Activated CD4-positive, alpha-beta T cell treated with anti-CD3 and anti-CD28 coated beads for 36 hours (primary cell): ENCODE results near the gene HS6ST3. TPM values are rescaled to one million over a fixed set of nuclear protein-coding genes. Genes with fewer than 3 reads are reported as not detected.
"Not testable (repeated sequence)": the region's sequence is repeated elsewhere in the genome, so short reads cannot be mapped to it uniquely, and the experiment has no call there.

Experiments
- ATAC-seq: fragments of 200-7000 bp; cut with Tn5 transposase; one replicate; pipeline ENCODE4 v1.10.0; 2021; ENCODE audit warnings: mild to moderate bottlenecking, moderate library complexity
- CTCF ChIA-PET: fragments of 350-600 bp; sonication (Branson Sonifier 250); formaldehyde crosslinking; loops from one replicate; lab custom pipeline; 2021; ENCODE audit warnings: antibody characterized with exemption; lab: Charles Lee
- POLR2A ChIA-PET: fragments of 350-600 bp; sonication (Branson Sonifier 250); formaldehyde crosslinking; loops from one replicate; lab custom pipeline; 2021; ENCODE audit warnings: antibody characterized with exemption, inconsistent platforms; lab: Charles Lee
- DNase-seq: peaks from one replicate; pipeline ENCODE4 v3.0.0-alpha.2; 2020
- H3K27ac Mint-ChIP-seq: one replicate; pipeline ENCODE4 v1.8.0; 2021; ENCODE audit warnings: mixed read lengths
- H3K27me3 Mint-ChIP-seq: one replicate; pipeline ENCODE4 v1.8.0; 2021; ENCODE audit warnings: mixed read lengths
- H3K36me3 Mint-ChIP-seq: one replicate; pipeline ENCODE4 v1.8.0; 2021; ENCODE audit warnings: low read depth, mixed read lengths
- H3K4me1 Mint-ChIP-seq: one replicate; pipeline ENCODE4 v1.8.0; 2021; ENCODE audit warnings: mixed read lengths
- H3K4me3 Mint-ChIP-seq: one replicate; pipeline ENCODE4 v1.8.0; 2021; ENCODE audit warnings: mild to moderate bottlenecking, moderate library complexity, mixed read lengths
- H3K9me3 Mint-ChIP-seq: one replicate; pipeline ENCODE4 v1.8.0; 2021; ENCODE audit warnings: low read depth, mixed read lengths
- intact Hi-C, 2 experiments: fragments of 100-400 bp; cut with DNase I in 1 of 2; cut with micrococcal nuclease in 1 of 2; formaldehyde crosslinking; loops; one replicate each; pipeline versions ENCODE4 v1.14.2 to v1.15.1; 2022 to 2024; cut with DNase I, micrococcal nuclease
- total RNA-seq, 2 experiments: library from RNA; stranded (reverse); gene quantifications; one replicate each; pipeline ENCODE4 v1.2.3, GENCODE V29; 2021

The HS6ST3 gene
- total RNA-seq, 2 experiments from 2014 or later: not detected

- ATAC-seq (no peak), DNase-seq (no peak)
- ChIA-PET CTCF (no interaction called here), POLR2A (no interaction called here)
- intact Hi-C loops: no loop called here
- Mint-ChIP-seq H3K4me3 (no peak overlapping the region), H3K4me1 (no peaks in the 10 kb centered on the region), H3K27me3 (peaks cover 2% of the 10 kb centered on the region), H3K36me3 (no peaks in the 10 kb centered on the region), H3K27ac (no peak overlapping the region), H3K9me3 (no peaks in the 10 kb centered on the region)
These were observed 10.7 kb downstream of the HS6ST3 start for GRCh38 chr13:96100457-96101220.

GRCh38 chr13:96104516-96104915 is 14.6 kb downstream of the HS6ST3 start:
- intact Hi-C loops: no loop called here
- CTCF ChIA-PET: no interaction called here
- H3K36me3 Mint-ChIP-seq: no peaks in the 10 kb centered on the region
- ATAC-seq: no peak
- H3K27me3 Mint-ChIP-seq: peaks cover 2% of the 10 kb centered on the region
- H3K4me3 Mint-ChIP-seq: no peak overlapping the region
- H3K9me3 Mint-ChIP-seq: peaks cover 20% of the 10 kb centered on the region
- POLR2A ChIA-PET: no interaction called here
- no peak overlapping the region for H3K27ac Mint-ChIP-seq
- no peak for DNase-seq
- no peaks in the 10 kb centered on the region for H3K4me1 Mint-ChIP-seq

- CTCF ChIA-PET, H3K27me3 Mint-ChIP-seq, H3K27ac Mint-ChIP-seq, H3K36me3 Mint-ChIP-seq, H3K4me1 Mint-ChIP-seq, intact Hi-C loops, POLR2A ChIA-PET, H3K4me3 Mint-ChIP-seq, DNase-seq, ATAC-seq: not testable (repeated sequence)
- peaks cover 21% of the 10 kb centered on the region for H3K9me3 Mint-ChIP-seq
These were observed 18.2 kb downstream of the HS6ST3 start for GRCh38 chr13:96108072-96108471.

GRCh38 chr13:96109125-96109524 is 19.2 kb downstream of the HS6ST3 start:
- Mint-ChIP-seq H3K4me1 (no peaks in the 10 kb centered on the region), H3K36me3 (no peaks in the 10 kb centered on the region), H3K9me3 (peaks cover 21% of the 10 kb centered on the region), H3K27me3 (no peaks in the 10 kb centered on the region), H3K4me3 (no peak overlapping the region), H3K27ac (no peak overlapping the region)
- ChIA-PET POLR2A (no interaction called here), CTCF (no interaction called here)
- intact Hi-C loops: no loop called here
- DNase-seq (no peak), ATAC-seq (no peak)

GRCh38 chr13:96112936-96113335 is 23.0 kb downstream of the HS6ST3 start:
- no peak overlapping the region for H3K27ac Mint-ChIP-seq
- H3K4me3 Mint-ChIP-seq: no peak overlapping the region
- no peaks in the 10 kb centered on the region for H3K27me3 Mint-ChIP-seq
- intact Hi-C loops: no loop called here
- no peaks in the 10 kb centered on the region for H3K36me3 Mint-ChIP-seq
- ATAC-seq: no peak
- POLR2A ChIA-PET: no interaction called here
- CTCF ChIA-PET: interaction anchor here (0.5 to 0.6 kb wide), 2 partner anchors 489 to 845 kb away, joined by 3 read pairs; no protein-coding TSS in a partner anchor
- peaks cover 10% of the 10 kb centered on the region for H3K9me3 Mint-ChIP-seq
- DNase-seq: no peak
- no peaks in the 10 kb centered on the region for H3K4me1 Mint-ChIP-seq

- H3K27me3 Mint-ChIP-seq, H3K4me1 Mint-ChIP-seq, H3K27ac Mint-ChIP-seq, H3K36me3 Mint-ChIP-seq, H3K9me3 Mint-ChIP-seq, intact Hi-C loops, DNase-seq, H3K4me3 Mint-ChIP-seq, ATAC-seq, POLR2A ChIA-PET: not testable (repeated sequence)
- CTCF ChIA-PET: interaction anchor here (2.2 kb wide), 1 partner anchor 198 kb away, joined by 4 read pairs; no protein-coding TSS in a partner anchor
These were observed 25.5 kb downstream of the HS6ST3 start for GRCh38 chr13:96115368-96115767.

GRCh38 chr13:96119921-96120320 is 30.0 kb downstream of the HS6ST3 start:
- ChIA-PET CTCF (no interaction called here), POLR2A (no interaction called here)
- no peaks in the 10 kb centered on the region for H3K4me1 Mint-ChIP-seq
- no peaks in the 10 kb centered on the region for H3K36me3 Mint-ChIP-seq
- H3K27ac Mint-ChIP-seq: no peak overlapping the region
- H3K27me3 Mint-ChIP-seq: no peaks in the 10 kb centered on the region
- intact Hi-C loops: no loop called here
- H3K4me3 Mint-ChIP-seq: no peak overlapping the region
- no peak for DNase-seq
- ATAC-seq: no peak
- H3K9me3 Mint-ChIP-seq: no peaks in the 10 kb centered on the region

GRCh38 chr13:96130818-96131340 is 41.0 kb downstream of the HS6ST3 start:
- CTCF ChIA-PET: no interaction called here
- no peaks in the 10 kb centered on the region for H3K4me1 Mint-ChIP-seq
- no peaks in the 10 kb centered on the region for H3K9me3 Mint-ChIP-seq
- H3K36me3 Mint-ChIP-seq: no peaks in the 10 kb centered on the region
- ATAC-seq (no peak), DNase-seq (no peak)
- no peak overlapping the region for H3K27ac Mint-ChIP-seq
- intact Hi-C loops: no loop called here
- POLR2A ChIA-PET: no interaction called here
- no peak overlapping the region for H3K4me3 Mint-ChIP-seq
- no peaks in the 10 kb centered on the region for H3K27me3 Mint-ChIP-seq

GRCh38 chr13:96141032-96141431 is 51.1 kb downstream of the HS6ST3 start:
- Mint-ChIP-seq H3K36me3 (no peaks in the 10 kb centered on the region), H3K27me3 (no peaks in the 10 kb centered on the region), H3K27ac (no peak overlapping the region), H3K4me1 (no peaks in the 10 kb centered on the region), H3K9me3 (no peaks in the 10 kb centered on the region), H3K4me3 (no peak overlapping the region)
- intact Hi-C loops: no loop called here
- POLR2A ChIA-PET: no interaction called here
- DNase-seq (no peak), ATAC-seq (no peak)
- CTCF ChIA-PET: interaction anchor here (0.8 kb wide), 1 partner anchor 678 kb away, joined by 3 read pairs; no protein-coding TSS in a partner anchor

- DNase-seq (no peak), ATAC-seq (no peak)
- Mint-ChIP-seq H3K27ac (no peak overlapping the region), H3K4me1 (no peaks in the 10 kb centered on the region), H3K27me3 (no peaks in the 10 kb centered on the region), H3K9me3 (peaks cover 7% of the 10 kb centered on the region), H3K4me3 (no peak overlapping the region), H3K36me3 (no peaks in the 10 kb centered on the region)
- POLR2A ChIA-PET: no interaction called here
- intact Hi-C loops: no loop called here
- CTCF ChIA-PET: no interaction called here
These were observed 69.8 kb downstream of the HS6ST3 start for GRCh38 chr13:96159725-96160124.

GRCh38 chr13:96161141-96161540 is 71.2 kb downstream of the HS6ST3 start:
- ATAC-seq (no peak), DNase-seq (no peak)
- H3K4me1 Mint-ChIP-seq: no peaks in the 10 kb centered on the region
- H3K27me3 Mint-ChIP-seq: no peaks in the 10 kb centered on the region
- ChIA-PET POLR2A (no interaction called here), CTCF (no interaction called here)
- H3K9me3 Mint-ChIP-seq: peaks cover 7% of the 10 kb centered on the region
- no peaks in the 10 kb centered on the region for H3K36me3 Mint-ChIP-seq
- no peak overlapping the region for H3K27ac Mint-ChIP-seq
- intact Hi-C loops: no loop called here
- H3K4me3 Mint-ChIP-seq: no peak overlapping the region

GRCh38 chr13:96165840-96166239 is 75.9 kb downstream of the HS6ST3 start:
- ChIA-PET POLR2A (no interaction called here), CTCF (no interaction called here)
- intact Hi-C loops: no loop called here
- no peak for ATAC-seq
- no peaks in the 10 kb centered on the region for H3K27me3 Mint-ChIP-seq
- no peaks in the 10 kb centered on the region for H3K4me1 Mint-ChIP-seq
- H3K36me3 Mint-ChIP-seq: no peaks in the 10 kb centered on the region
- no peak for DNase-seq
- no peak overlapping the region for H3K27ac Mint-ChIP-seq
- H3K4me3 Mint-ChIP-seq: no peak overlapping the region
- peaks cover 1% of the 10 kb centered on the region for H3K9me3 Mint-ChIP-seq
